Thyroid gland (tissue), 4 donors: ENCODE measurements around the gene CDC26. TPM values are rescaled to one million over a fixed set of nuclear protein-coding genes. Genes with fewer than 3 reads are reported as not detected.

Source experiments
- DNase-seq, 2 donors: peaks; one replicate each; pipeline ENCODE4 v3.0.0-alpha.2; 2019
- H3K27ac ChIP-seq, 3 donors: fragments of 200-600 bp; sonication (generic); 1 replicate in 2 of 3; 2 replicates in 1 of 3; pipeline ENCODE4 v1.5.1; 2016 to 2019; ENCODE audit warnings: mild to moderate bottlenecking in 1 of 3, moderate library complexity in 1 of 3
- H3K27me3 ChIP-seq: fragments of 200-600 bp; sonication (generic); one replicate; pipeline ENCODE4 v1.5.1; 2019
- H3K36me3 ChIP-seq, 2 donors: fragments of 200-600 bp; sonication (generic); one replicate each; pipeline ENCODE4 v1.5.1; 2016 to 2019
- H3K4me1 ChIP-seq, 2 donors: fragments of 200-600 bp; sonication (generic); one replicate each; pipeline ENCODE4 v1.5.1; 2017 to 2019
- H3K4me3 ChIP-seq, 3 donors: fragments of 200-600 bp; sonication (generic); replicated peaks in 1 of 3; 1 replicate in 2 of 3; 2 replicates in 1 of 3; pipeline ENCODE4 v1.5.1; 2016; ENCODE audit warnings: mild to moderate bottlenecking in 1 of 3
- H3K9me3 ChIP-seq: fragments of 200-600 bp; sonication (generic); one replicate; pipeline ENCODE4 v1.5.1; 2017
- CTCF ChIP-seq, 6 experiments: fragments of 200-600 bp in 3 of 6; fragments of 450-650 bp in 3 of 6; sonication (generic) in 3 of 6; IDR thresholded peaks; one replicate each; pipeline ENCODE4 v1.5.1; 2016 to 2019; ENCODE audit warnings: antibody characterized with exemption in 6 of 6, mild to moderate bottlenecking in 2 of 6, inconsistent platforms in 1 of 6, moderate library complexity in 1 of 6
- POLR2A ChIP-seq, 2 donors: fragments of 450-650 bp; IDR thresholded peaks; one replicate each; pipeline ENCODE4 v1.6.1; 2017; ENCODE audit warnings: antibody characterized with exemption in 2 of 2, mild to moderate bottlenecking in 2 of 2, moderate library complexity in 1 of 2
- WGBS, 2 donors: methylation state at CpG; one replicate each; pipeline ENCODE4 v1.1.5; 2017; 5-methylcytosine and 5-hydroxymethylcytosine counted together
- intact Hi-C: fragments of 100-400 bp; cut with DNase I; formaldehyde crosslinking; loops from one replicate; pipeline ENCODE4 v1.15.1; 2023
- total RNA-seq, 4 donors: library from RNA; depleted of rRNA; stranded (reverse); fragments of >200 nt; gene quantifications; one replicate each; pipeline ENCODE4 v1.2.3, GENCODE V29; 2016

Gene CDC26
- total RNA-seq, 4 donors from 2014 or later, result 23.0 to 73.5 (median 38.3) TPM

GRCh38 chr9:113267911-113268566 lies 7.3 kb downstream of the CDC26 start:
- Histone ChIP-seq H3K9me3 (no peaks in the 10 kb centered on the region), H3K4me3 (no peak overlapping the region), H3K27ac (no peak overlapping the region), H3K27me3 (no peaks in the 10 kb centered on the region), H3K36me3 (peaks cover 35 to 54% of the 10 kb centered on the region in 2 donors), H3K4me1 (no peaks in the 10 kb centered on the region)
- intact Hi-C loops, result no loop called here
- no peak for DNase-seq
- TF ChIP-seq POLR2A (IDR thresholded peaks at IDR 0.05) (no peak), CTCF (IDR thresholded peaks at IDR 0.05) (no peak)
- 94 to 97% methylated on average over 4 of the region's 4 CpGs for WGBS, 2 donors

GRCh38 chr9:113266174-113266573 lies 9.2 kb downstream of the CDC26 start:
- WGBS, 2 donors, result 74 to 86% methylated on average over 3 of the region's 3 CpGs
- DNase-seq, result no peak
- H3K27ac ChIP-seq, result no peak overlapping the region
- no peaks in the 10 kb centered on the region for H3K27me3 ChIP-seq
- intact Hi-C loops, result no loop called here
- peaks cover 17 to 40% of the 10 kb centered on the region in 2 donors for H3K36me3 ChIP-seq
- TF ChIP-seq CTCF (IDR thresholded peaks at IDR 0.05) (no peak), POLR2A (IDR thresholded peaks at IDR 0.05) (no peak)
- no peak overlapping the region for H3K4me3 ChIP-seq
- H3K4me1 ChIP-seq, result no peaks in the 10 kb centered on the region
- H3K9me3 ChIP-seq, result no peaks in the 10 kb centered on the region

GRCh38 chr9:113261917-113262671 lies 13.3 kb downstream of the CDC26 start:
- no peaks in the 10 kb centered on the region for H3K9me3 ChIP-seq
- H3K4me1 ChIP-seq, result no peaks in the 10 kb centered on the region
- WGBS, 2 donors, result 87 to 100% methylated on average over 1 of the region's 1 CpG
- DNase-seq, result no peak
- H3K27ac ChIP-seq, result no peak overlapping the region
- H3K36me3 ChIP-seq, result peaks cover 8 to 14% of the 10 kb centered on the region in 2 donors
- TF ChIP-seq POLR2A (IDR thresholded peaks at IDR 0.05) (no peak), CTCF (IDR thresholded peaks at IDR 0.05) (no peak)
- H3K27me3 ChIP-seq, result no peaks in the 10 kb centered on the region
- intact Hi-C loops, result no loop called here
- H3K4me3 ChIP-seq, result no peak overlapping the region

GRCh38 chr9:113258282-113258681 lies 17.1 kb downstream of the CDC26 start:
- peaks cover 8 to 9% of the 10 kb centered on the region in 2 donors for H3K36me3 ChIP-seq
- WGBS, 2 donors, result 88 to 93% methylated on average over 1 of the region's 1 CpG
- TF ChIP-seq POLR2A (IDR thresholded peaks at IDR 0.05) (no peak), CTCF (IDR thresholded peaks at IDR 0.05) (no peak)
- no peaks in the 10 kb centered on the region for H3K27me3 ChIP-seq
- DNase-seq, result no peak
- intact Hi-C loops, result no loop called here
- no peaks in the 10 kb centered on the region for H3K4me1 ChIP-seq
- H3K27ac ChIP-seq, result no peak overlapping the region
- H3K4me3 ChIP-seq, result no peak overlapping the region
- H3K9me3 ChIP-seq, result no peaks in the 10 kb centered on the region

- intact Hi-C loops, result no loop called here
- TF ChIP-seq POLR2A (IDR thresholded peaks at IDR 0.05) (no peak), CTCF (IDR thresholded peaks at IDR 0.05) (no peak)
- DNase-seq, result no peak
- Histone ChIP-seq H3K27me3 (no peaks in the 10 kb centered on the region), H3K27ac (no peak overlapping the region), H3K9me3 (no peaks in the 10 kb centered on the region), H3K36me3 (peaks cover 8 to 9% of the 10 kb centered on the region in 2 donors), H3K4me3 (no peak overlapping the region), H3K4me1 (no peaks in the 10 kb centered on the region)
- WGBS, 2 donors, result 95 to 98% methylated on average over 3 of the region's 3 CpGs
These were observed 17.5 kb downstream of the CDC26 start for GRCh38 chr9:113257863-113258262.
